Measurements from ENCODE around the gene FAM83G.

FAM83G gene

DNA sequence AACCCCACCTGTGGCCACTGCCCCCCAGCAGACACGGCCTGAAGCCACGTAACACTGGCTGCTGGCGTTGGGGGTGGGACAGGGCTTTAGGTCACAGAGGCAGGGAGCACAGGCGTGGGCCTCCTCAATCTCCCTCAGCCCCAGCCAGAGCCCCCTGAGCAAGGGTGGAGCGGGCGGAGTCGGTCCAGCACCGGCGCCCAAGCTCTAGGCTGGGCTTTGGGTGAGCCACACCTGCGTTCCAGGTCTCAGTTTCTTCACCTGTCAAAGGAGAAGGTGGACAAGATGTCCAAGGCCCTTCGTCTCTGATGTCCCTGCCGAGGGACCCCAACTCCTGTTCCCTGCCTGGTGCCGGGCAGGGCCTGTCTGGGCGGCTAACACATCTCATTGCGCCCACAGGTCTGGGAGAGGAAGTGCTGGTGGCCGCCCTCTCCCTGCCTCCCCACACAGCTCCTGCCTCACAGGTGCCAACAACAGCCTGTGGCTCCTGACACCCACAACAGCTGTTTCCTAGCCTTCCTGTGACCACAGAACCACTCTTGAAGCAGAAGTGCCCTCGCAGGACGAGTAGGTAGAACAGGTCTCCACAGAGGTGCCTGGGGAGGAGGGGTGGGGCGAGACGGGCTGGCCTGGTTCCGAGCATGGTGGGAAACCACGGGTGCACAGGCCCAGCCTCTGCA, 12.0 kb downstream of the FAM83G start:
- H3K36me3 ChIP-seq (ENCODE audit: insufficient read depth, low read length), result peaks cover 11% of the 10 kb centered on the region
- H3K4me1 ChIP-seq (ENCODE audit: control insufficient read depth, insufficient read depth, low read length), result no peaks in the 10 kb centered on the region
- H3K4me2 ChIP-seq (ENCODE audit: low read length), result no peak overlapping the region
- H3K4me3 ChIP-seq (ENCODE audit: low read length), result no peak overlapping the region
- no peaks in the 10 kb centered on the region for H3K27me3 ChIP-seq (ENCODE audit: control insufficient read depth, insufficient read depth, low read length)
- H3K9me3 ChIP-seq (replicated peaks; ENCODE audit: low read length), result no peaks in the 10 kb centered on the region
- no peak overlapping the region for H3K9ac ChIP-seq (ENCODE audit: low read depth, low read length)

DNA sequence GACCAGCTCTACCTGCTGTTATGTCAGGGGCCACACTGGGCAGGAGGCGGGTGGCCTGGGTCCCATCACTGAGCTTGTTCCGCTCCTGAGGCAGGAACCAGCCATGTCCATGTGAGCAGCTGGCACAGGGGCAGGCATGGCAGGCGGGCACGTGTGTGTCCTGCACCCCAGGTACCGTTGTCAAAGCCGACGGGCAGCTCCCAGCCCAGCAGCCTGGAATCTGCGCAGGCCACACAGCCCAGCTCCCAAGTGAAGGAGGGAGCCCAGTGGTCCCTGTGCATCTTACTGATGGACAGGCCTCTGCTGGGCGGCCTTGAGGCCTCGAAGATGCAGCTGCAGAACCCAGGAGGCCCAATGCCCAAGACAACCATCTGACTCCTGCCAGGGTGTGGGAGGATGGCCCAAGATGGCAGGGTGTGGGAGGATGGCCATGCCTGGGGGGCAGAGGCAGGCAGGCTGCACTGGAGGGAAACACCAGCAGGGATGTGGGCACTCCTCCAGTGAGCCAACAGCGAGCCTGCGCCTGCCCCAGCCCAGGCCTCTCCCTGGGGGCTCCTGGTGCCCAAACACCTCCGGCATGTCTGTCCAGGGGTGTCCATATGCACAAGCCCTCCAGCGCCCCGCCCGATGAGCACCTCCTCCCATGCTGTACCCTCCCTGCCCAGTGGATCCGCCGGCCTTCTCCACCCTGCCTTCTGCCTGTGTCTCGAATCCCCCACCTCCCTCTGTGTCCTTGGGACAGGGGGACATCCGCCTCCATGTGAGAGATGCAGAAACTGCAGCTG, 12.8 kb downstream of the FAM83G start:
- no peak overlapping the region for H3K4me3 ChIP-seq (ENCODE audit: low read length)
- H3K27me3 ChIP-seq (ENCODE audit: control insufficient read depth, insufficient read depth, low read length), result no peaks in the 10 kb centered on the region
- no peak overlapping the region for H3K4me2 ChIP-seq (ENCODE audit: low read length)
- peaks cover 10% of the 10 kb centered on the region for H3K36me3 ChIP-seq (ENCODE audit: insufficient read depth, low read length)
- no peaks in the 10 kb centered on the region for H3K4me1 ChIP-seq (ENCODE audit: control insufficient read depth, insufficient read depth, low read length)
- no peaks in the 10 kb centered on the region for H3K9me3 ChIP-seq (replicated peaks; ENCODE audit: low read length)
- no peak overlapping the region for H3K9ac ChIP-seq (ENCODE audit: low read depth, low read length)

DNA sequence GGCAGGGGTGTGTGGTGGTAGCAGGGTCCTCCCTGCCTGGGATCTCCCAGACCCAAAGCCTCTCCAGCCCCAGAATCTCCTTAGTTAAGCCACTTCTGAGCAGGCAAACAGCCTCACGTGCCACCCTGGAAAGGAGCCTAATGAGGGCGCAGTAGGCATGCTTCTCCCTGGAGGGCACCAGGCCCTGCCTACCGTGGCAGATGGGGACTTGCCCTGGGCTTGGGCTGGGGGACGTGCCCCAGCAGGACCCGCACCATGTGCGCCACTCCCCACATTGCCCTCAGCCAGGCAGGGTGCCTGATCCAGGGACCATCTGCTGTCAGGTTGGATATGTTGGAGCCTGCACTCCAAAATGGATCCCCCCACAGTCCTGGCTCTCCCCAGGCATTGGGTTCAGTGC, 14.2 kb downstream of the FAM83G start:
- no peak overlapping the region for H3K4me2 ChIP-seq (ENCODE audit: low read length)
- H3K9me3 ChIP-seq (replicated peaks; ENCODE audit: low read length), result no peaks in the 10 kb centered on the region
- no peak overlapping the region for H3K4me3 ChIP-seq (ENCODE audit: low read length)
- H3K36me3 ChIP-seq (ENCODE audit: insufficient read depth, low read length), result peaks cover 19% of the 10 kb centered on the region
- no peaks in the 10 kb centered on the region for H3K27me3 ChIP-seq (ENCODE audit: control insufficient read depth, insufficient read depth, low read length)
- H3K4me1 ChIP-seq (ENCODE audit: control insufficient read depth, insufficient read depth, low read length), result no peaks in the 10 kb centered on the region
- H3K9ac ChIP-seq (ENCODE audit: low read depth, low read length), result no peak overlapping the region

DNA sequence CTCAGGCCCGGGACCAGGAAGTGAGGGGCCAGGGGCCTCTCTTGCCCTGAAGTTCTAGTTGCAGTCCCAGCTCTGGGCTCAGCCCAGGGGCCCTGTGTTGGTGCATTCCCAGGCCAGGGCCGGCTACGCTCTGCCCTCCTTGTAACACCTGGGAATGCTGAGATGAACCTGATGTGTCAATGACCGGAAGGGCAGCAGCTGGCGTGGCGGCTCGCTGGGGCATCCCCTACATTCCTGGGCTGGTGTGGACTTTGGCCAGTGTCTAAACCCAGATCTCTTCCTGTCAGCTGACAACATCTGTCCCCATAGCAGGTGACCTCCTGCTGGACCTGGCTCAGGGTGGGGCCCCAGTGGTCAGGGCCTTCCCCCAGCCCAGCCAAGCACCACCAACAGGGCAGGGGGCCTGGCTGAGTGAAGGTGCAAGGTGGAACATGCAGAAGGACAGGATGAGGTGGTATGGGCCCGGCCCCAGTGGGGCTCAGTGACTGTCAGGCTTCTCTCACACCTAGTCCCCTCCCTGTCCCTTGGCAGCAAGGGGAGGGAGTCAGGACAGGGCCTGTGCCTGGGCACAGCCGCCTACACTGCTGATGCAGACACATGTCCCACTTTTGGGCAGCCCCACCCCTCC, 15.9 kb downstream of the FAM83G start:
- H3K36me3 ChIP-seq (ENCODE audit: insufficient read depth, low read length), result peaks cover 22% of the 10 kb centered on the region
- H3K4me2 ChIP-seq (ENCODE audit: low read length), result no peak overlapping the region
- H3K9ac ChIP-seq (ENCODE audit: low read depth, low read length), result no peak overlapping the region

DNA sequence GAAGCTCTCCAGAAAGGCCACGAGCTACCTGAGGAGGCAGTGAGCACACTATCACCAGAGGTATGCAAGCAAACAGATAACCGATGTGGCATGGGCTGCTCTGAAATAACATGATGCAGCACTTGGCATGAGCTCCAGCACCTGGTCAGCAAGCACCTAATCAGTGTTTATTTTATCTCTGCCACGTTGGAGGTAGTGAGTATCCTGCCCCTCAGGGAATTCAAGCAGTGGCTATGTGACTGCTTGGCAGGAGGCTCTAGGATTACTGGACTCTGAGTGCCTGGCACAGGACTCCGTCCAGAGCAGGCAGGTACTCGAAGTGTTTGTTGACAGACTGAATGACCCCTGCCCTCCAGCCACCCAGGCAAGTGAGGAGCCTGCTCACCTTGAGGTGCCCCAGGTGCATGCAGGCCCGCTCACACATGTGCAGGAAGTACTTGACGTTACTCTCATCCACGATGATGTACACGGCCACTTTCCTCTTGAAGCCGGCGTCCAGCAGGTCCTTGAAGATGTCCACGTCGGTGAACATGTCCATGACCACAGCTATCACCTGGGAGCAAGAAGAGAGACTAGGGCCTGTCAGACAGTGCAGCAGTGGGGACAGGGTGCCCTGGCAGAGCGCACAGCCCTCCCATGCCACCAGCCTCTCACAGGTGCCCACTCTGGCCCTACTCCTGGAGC, 16.6 kb downstream of the FAM83G start:
- H3K4me1 ChIP-seq (ENCODE audit: control insufficient read depth, insufficient read depth, low read length), result peaks cover under 1% of the 10 kb centered on the region
- no peak overlapping the region for H3K4me2 ChIP-seq (ENCODE audit: low read length)
- H3K9ac ChIP-seq (ENCODE audit: low read depth, low read length), result no peak overlapping the region
- no peaks in the 10 kb centered on the region for H3K27me3 ChIP-seq (ENCODE audit: control insufficient read depth, insufficient read depth, low read length)
- H3K4me3 ChIP-seq (ENCODE audit: low read length), result no peak overlapping the region
- peaks cover 28% of the 10 kb centered on the region for H3K36me3 ChIP-seq (ENCODE audit: insufficient read depth, low read length)
- H3K9me3 ChIP-seq (replicated peaks; ENCODE audit: low read length), result no peaks in the 10 kb centered on the region

More for the DNA sequence above, 15.9 kb downstream of the FAM83G start:
- Histone ChIP-seq H3K4me3 (ENCODE audit: low read length) (no peak overlapping the region), H3K9me3 (replicated peaks; ENCODE audit: low read length) (no peaks in the 10 kb centered on the region), H3K4me1 (ENCODE audit: control insufficient read depth, insufficient read depth, low read length) (no peaks in the 10 kb centered on the region), H3K27me3 (ENCODE audit: control insufficient read depth, insufficient read depth, low read length) (no peaks in the 10 kb centered on the region)

DNA sequence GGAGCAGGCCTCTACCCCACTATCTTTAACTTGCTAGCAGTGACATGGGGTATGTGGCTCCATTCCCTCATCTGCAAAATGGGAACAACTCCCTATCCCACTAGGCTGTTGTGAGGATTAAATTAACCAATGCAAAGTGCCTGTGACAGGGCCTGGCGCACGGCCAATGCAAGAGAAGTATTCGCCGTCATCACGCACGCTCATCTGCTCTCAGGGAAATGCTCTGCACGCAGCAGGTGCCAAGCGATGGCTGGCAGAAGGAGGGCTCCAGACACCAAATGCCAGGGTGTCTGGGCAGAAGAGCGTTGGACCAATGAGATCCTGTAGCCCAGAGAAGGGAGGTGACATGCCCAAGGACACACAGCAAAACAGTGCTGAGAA, 17.3 kb downstream of the FAM83G start:
- Histone ChIP-seq H3K36me3 (ENCODE audit: insufficient read depth, low read length) (peaks cover 28% of the 10 kb centered on the region), H3K9ac (ENCODE audit: low read depth, low read length) (no peak overlapping the region), H3K4me1 (ENCODE audit: control insufficient read depth, insufficient read depth, low read length) (peaks cover 8% of the 10 kb centered on the region), H3K4me2 (ENCODE audit: low read length) (no peak overlapping the region), H3K27me3 (ENCODE audit: control insufficient read depth, insufficient read depth, low read length) (no peaks in the 10 kb centered on the region), H3K4me3 (ENCODE audit: low read length) (no peak overlapping the region), H3K9me3 (replicated peaks; ENCODE audit: low read length) (no peaks in the 10 kb centered on the region)

DNA sequence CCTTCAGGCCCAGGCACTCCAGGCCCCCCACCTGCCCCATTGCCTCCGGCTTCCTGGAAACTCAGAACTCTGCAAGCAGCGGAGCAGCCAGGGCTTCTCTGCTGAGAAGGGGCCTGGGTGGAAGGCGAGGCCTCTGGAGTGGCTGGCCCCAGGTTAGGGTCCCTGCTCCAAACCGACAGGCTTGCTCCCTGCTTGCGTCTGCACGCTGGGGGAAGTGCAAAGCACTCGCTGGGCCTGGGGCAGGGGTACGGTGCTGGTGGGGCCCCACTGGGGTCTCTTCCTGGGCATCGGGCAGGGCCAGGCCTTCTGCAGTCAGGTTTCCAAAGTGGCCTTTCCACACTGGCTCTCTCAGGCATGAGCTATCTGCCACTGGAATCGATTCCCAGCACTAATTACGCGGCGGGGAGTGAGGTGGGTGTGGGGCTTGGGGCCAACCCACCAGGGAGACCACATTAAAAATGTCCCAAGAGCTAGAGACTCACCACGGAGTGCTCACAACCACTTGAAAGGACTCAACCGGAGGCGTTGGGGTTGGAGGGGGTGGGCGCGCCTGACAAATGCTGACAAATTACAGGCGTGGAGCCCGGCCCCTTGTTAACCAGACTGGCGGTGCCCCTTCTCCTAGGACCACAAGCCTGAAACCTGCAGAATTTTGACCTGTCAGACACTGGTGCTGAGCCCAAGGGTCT, 17.9 kb downstream of the FAM83G start:
- no peaks in the 10 kb centered on the region for H3K9me3 ChIP-seq (replicated peaks; ENCODE audit: low read length)
- no peak overlapping the region for H3K4me3 ChIP-seq (ENCODE audit: low read length)
- no peak overlapping the region for H3K4me2 ChIP-seq (ENCODE audit: low read length)
- H3K36me3 ChIP-seq (ENCODE audit: insufficient read depth, low read length), result peaks cover 28% of the 10 kb centered on the region
- H3K4me1 ChIP-seq (ENCODE audit: control insufficient read depth, insufficient read depth, low read length), result peaks cover 14% of the 10 kb centered on the region
- H3K9ac ChIP-seq (ENCODE audit: low read depth, low read length), result no peak overlapping the region
- no peaks in the 10 kb centered on the region for H3K27me3 ChIP-seq (ENCODE audit: control insufficient read depth, insufficient read depth, low read length)

DNA sequence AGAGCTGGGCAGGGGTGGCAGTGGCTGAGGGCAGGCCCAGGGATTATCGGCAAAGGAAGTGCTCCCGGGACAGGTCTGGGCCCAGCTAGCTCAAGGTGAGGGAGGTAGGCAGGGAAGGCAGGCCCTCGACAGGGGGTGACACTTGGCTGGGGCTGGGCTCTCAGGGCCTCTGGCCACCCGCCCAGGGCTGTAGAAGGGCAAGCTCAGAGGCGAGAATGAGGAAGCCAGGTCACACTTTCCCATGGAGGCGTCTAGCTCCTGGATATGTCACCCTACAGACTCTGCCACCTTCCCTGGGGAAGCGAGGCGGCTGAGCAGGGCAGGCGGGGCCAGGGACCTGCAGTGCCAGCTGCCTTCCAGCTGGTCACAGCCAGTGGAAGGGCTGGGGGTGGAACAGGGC, 19.1 kb downstream of the FAM83G start:
- no peak overlapping the region for H3K4me3 ChIP-seq (ENCODE audit: low read length)

DNA sequence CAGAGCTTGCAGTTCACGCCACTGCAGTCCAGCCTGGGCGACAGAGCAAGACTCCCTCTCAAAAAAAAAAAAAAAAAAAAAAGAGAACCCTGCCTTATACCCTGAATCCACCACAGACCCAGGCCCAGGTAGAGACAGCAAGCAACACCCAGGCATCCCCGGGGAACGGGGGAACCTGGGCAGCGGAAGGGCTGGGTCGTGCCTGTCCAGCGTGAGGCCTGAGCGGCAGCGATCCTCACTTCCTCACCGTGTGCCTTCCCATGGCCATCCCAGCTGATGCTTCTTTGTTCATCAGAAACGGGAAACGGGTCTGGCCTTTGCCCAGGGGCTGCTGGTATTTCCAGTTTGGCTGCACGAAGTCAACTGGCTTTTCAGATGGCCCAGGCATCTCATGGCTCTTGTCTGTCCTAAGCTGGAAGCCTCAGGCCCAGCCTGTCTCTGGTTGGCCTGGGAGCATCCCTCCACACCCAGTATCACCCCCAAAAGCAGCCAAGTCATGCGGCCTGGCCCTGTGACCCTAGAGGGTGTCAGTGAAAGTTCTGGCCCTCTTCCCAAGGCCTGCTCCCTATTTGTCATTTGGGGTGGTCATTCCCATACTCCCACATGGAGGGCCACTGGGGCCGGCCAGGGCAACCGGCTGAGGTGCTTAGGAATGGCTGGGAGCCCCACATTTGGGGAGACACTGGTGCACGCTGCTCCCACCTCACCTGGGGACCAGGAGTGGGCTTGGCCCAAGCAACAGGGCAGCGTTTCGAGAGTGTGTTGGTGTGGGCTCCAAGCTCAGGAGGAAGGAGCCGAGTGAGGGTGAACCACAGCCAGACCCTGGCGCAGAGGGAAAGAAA, 20.1 kb downstream of the FAM83G start:
- H3K36me3 ChIP-seq (ENCODE audit: insufficient read depth, low read length), result peaks cover 28% of the 10 kb centered on the region
- no peak overlapping the region for H3K4me3 ChIP-seq (ENCODE audit: low read length)
- H3K9ac ChIP-seq (ENCODE audit: low read depth, low read length), result no peak overlapping the region

More for the DNA sequence above, 19.1 kb downstream of the FAM83G start:
- H3K9ac ChIP-seq (ENCODE audit: low read depth, low read length), result no peak overlapping the region
- peaks cover 26% of the 10 kb centered on the region for H3K4me1 ChIP-seq (ENCODE audit: control insufficient read depth, insufficient read depth, low read length)
- peaks cover 25% of the 10 kb centered on the region for H3K36me3 ChIP-seq (ENCODE audit: insufficient read depth, low read length)
- no peaks in the 10 kb centered on the region for H3K27me3 ChIP-seq (ENCODE audit: control insufficient read depth, insufficient read depth, low read length)
- no peak overlapping the region for H3K4me2 ChIP-seq (ENCODE audit: low read length)
- no peaks in the 10 kb centered on the region for H3K9me3 ChIP-seq (replicated peaks; ENCODE audit: low read length)

DNA sequence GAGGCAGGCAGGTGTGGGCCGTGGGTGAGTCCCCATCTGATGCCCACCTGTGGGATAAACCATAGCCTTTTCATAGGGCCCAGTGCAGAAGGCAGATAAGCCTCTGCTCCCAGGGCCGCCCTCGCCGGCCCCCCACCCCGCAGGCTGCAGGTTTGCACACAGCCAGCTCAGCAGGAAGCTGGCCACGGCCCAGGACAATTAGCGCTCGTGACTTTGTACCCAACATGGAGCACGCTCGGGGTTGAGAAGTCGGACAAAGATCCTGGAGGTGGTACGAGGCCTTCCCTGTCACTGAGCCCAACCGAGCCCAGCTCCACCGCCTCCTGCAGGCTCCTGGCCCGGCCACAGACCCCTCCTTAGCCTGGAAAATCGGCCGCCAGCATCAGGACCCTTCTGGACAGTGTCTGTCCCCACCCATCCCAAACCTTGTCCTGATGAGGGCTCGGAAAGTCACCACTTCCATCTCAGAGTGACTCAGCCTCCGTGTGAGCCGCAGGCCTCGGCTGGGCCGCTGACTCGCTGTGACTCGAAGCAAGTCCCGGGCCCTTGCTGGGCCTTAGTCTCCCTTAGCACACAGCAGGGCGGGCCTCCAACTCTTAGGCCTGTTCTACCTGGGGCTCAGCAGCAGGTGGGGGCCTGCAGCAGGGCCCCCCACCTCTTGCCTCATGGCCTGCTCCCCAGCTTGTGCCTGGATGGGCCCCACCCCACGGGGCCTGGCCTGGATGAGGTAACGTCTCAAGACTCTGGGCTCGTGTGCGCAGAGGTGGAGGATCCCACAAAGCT, 22.7 kb downstream of the FAM83G start:
- H3K9ac ChIP-seq (ENCODE audit: low read depth, low read length), result peak overlapping the region; percentile 71
- H3K9me3 ChIP-seq (replicated peaks; ENCODE audit: low read length), result no peaks in the 10 kb centered on the region
- H3K4me2 ChIP-seq (ENCODE audit: low read length), result peak overlapping the region; percentile 28
- H3K27me3 ChIP-seq (ENCODE audit: control insufficient read depth, insufficient read depth, low read length), result no peaks in the 10 kb centered on the region
- peaks cover 36% of the 10 kb centered on the region for H3K36me3 ChIP-seq (ENCODE audit: insufficient read depth, low read length)
- peaks cover 28% of the 10 kb centered on the region for H3K4me1 ChIP-seq (ENCODE audit: control insufficient read depth, insufficient read depth, low read length)
- H3K4me3 ChIP-seq (ENCODE audit: low read length), result no peak overlapping the region

More for the DNA sequence above, 20.1 kb downstream of the FAM83G start:
- H3K4me1 ChIP-seq (ENCODE audit: control insufficient read depth, insufficient read depth, low read length), result peaks cover 28% of the 10 kb centered on the region
- no peaks in the 10 kb centered on the region for H3K9me3 ChIP-seq (replicated peaks; ENCODE audit: low read length)
- H3K4me2 ChIP-seq (ENCODE audit: low read length), result no peak overlapping the region
- H3K27me3 ChIP-seq (ENCODE audit: control insufficient read depth, insufficient read depth, low read length), result no peaks in the 10 kb centered on the region
